Measurements from ENCODE around the gene PIBF1.
A peak's percentile ranks its signal among the peaks of the same experiment; 100 is the strongest.
"Not testable (repeated sequence)": the region's sequence is repeated elsewhere in the genome, so short reads cannot be mapped to it uniquely, and the experiment has no call there.

Gene PIBF1, protein sequence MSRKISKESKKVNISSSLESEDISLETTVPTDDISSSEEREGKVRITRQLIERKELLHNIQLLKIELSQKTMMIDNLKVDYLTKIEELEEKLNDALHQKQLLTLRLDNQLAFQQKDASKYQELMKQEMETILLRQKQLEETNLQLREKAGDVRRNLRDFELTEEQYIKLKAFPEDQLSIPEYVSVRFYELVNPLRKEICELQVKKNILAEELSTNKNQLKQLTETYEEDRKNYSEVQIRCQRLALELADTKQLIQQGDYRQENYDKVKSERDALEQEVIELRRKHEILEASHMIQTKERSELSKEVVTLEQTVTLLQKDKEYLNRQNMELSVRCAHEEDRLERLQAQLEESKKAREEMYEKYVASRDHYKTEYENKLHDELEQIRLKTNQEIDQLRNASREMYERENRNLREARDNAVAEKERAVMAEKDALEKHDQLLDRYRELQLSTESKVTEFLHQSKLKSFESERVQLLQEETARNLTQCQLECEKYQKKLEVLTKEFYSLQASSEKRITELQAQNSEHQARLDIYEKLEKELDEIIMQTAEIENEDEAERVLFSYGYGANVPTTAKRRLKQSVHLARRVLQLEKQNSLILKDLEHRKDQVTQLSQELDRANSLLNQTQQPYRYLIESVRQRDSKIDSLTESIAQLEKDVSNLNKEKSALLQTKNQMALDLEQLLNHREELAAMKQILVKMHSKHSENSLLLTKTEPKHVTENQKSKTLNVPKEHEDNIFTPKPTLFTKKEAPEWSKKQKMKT

DNA sequence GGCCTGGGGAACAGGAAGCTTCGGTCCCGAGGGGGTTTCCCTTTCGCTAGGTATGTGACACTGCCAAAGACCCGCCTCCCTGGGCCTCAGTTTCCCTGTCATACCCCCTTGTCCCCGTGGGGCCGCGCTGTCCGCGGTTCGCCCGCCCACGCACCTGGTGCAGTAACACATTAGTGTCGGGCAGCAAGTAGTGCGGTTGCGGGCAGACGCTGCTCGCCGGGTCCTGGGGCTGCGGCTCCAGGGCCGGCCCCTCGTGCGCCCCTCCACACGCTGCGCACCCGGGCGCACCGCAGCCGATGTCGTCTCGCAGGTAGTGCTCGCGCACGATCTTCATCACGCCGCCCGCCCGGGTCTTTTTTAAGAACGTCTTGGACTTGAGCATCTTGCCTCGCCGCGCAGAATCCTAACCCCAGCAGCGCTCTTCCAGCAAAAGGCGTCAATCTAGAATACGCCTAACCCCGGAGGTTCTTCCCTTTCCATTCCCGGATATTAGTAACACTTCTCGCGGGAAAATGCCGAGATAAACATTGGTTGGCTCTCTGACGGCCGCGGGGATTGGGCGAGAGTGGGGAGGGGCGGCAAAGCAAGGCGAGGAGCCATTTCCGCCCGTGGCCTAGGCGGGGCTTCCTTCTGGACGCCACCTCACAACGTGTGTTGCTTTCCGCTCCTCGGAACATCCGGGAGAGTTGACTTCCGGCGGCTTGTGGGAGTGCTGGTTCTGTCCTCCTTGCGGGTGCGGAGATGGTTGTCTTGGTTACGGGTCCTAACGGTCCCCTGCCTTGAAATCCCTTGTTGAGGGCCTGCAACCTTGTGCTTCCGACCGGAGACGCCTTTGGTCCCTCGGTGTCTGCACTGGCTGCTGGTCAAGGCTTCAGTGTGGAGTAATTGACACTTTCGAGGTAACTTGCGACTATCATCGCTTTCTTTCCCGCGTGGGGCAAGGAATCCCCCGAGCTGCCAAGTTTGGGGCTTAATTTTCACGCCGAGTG is at the start of gene PIBF1, which contains the start of gene DIS3:
PIBF1 (plus strand) TSS at position 683 of the 989 bp plus-strand sequence. CDS start 1,337 bp downstream, outside the sequence.
DIS3 (minus strand) TSS at position 450 of the 989 bp plus-strand sequence; CDS start at position 382, 68 bp downstream.
- peak; percentile 61 for DNase-seq

DNA sequence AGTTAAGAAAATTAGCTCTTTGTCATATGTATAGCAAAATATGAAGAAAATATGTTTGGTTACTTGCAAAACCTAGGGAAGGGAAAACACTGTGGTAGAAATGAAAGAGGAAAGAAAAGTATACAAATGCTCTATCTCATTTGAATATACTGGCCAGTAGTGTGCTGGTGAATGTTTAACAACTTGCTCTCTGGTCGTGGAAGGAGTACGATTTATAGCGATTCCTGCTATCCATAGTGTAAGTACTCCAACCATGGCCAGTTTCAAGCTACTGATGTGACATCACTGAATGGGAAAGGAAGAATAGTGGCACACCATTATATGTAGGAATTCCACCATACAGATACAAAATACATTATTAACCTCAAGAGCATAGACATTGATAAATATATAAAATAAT is 44.9 kb upstream of the PIBF1 start:
- DNase-seq = no peak

DNA sequence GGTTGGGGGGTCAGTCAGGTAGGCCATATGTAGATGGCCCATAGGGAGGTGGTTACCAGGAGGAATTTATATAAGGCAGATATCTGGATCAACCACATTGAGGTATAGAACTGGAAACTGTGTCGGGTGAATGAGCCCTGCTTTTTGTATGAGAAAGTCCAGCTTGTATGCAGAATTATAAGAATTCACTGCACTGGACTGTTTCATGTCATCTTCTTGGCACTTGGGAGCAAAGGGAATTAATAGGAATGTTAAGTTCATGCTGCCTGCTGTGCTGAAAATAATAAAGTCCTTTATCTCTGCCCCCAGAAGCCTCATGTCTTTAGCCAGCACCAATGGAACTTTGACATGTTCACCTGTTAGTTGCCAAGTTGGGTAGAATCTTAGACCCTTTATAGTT is 41.9 kb upstream of the PIBF1 start:
- DNase-seq = no peak

DNA sequence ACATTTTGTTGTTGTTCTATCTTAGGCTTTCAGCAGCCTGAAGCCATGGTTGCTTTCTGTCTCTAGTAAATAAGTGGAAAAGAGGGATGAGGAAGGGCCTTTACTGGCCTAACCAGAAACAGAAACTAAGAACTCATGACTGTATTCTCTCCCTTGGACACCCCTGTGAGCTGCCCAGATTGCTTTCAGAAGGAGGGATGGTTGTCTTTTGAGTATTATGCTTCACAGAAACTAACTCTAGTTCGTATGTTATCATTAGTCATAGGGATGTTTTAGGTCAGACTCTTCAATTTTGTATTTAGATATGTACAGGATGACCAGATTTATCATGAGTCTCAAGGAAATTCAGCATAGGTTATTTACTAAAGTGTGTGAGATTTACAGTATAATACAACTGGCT is 36.7 kb upstream of the PIBF1 start:
- DNase-seq = no peak

DNA sequence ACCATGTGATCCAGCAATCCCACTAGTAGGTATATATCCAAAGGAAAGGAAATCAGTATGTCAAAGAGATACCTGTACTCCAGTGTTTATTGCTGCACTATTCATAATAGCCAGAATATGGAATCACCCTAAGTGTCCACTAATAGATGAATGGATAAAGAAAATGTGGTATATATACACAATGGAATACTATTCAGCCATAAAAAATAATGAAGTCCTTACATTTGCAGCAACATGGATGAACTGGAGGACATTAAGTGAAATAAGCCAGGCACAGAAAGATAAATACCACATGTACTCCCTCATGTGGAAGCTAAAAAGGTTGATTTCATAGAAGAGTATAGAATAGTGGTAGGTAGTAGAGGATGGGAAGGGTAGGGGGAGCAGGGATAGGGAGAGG is 30.7 kb upstream of the PIBF1 start:
- DNase-seq = no peak

DNA sequence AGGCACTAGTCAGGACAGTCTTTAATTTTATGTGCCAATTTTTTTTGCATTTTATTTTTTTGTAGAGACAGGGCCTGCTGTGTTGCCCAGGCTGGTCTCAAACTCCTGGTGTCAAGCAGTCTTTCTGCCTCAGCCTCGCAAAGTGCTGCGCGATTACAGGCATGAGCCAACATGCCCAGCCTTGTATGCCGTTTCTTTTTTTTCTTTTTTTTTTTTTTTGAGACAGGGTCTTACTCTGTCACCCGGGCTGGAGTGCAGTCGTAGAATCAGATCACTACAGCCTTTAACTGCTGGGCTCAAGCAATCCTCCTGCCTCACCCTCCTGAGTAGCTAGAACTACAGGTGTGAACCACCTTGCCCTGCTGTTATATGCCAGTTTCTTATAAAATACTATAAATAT is 27.8 kb upstream of the PIBF1 start:
- no peak for DNase-seq

DNA sequence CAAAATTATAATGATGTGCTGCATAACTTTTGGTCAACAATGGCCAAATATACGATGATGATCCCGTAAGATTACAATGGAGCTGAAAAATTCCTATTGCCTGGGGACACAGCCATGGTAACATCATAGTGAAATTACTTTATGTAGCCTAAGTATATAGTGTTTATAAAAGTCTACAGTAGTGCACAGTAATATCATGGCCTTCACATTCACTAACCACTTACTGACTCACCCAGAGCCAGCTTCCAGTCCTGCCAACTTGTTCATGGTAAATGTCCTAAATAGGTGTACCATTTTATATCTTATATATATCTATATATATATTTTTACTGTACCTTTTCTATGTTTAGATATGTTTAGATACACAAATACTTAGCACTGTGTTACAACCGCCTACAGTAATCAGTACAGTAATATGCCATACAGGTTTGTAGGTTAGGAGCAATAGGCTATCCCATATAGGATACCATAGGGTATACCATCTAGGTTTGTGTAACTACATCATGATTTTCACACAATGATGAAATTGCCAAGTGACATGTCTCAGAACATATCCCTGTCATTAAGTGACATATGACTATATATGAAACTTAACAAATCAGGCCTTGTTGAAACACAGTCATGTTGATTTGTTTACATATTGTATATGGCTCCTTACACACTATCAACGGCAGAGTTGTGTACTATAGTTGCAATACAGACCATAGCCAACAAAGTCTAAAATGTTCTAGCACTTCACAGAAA is 24.0 kb upstream of the PIBF1 start:
- no peak for DNase-seq

DNA sequence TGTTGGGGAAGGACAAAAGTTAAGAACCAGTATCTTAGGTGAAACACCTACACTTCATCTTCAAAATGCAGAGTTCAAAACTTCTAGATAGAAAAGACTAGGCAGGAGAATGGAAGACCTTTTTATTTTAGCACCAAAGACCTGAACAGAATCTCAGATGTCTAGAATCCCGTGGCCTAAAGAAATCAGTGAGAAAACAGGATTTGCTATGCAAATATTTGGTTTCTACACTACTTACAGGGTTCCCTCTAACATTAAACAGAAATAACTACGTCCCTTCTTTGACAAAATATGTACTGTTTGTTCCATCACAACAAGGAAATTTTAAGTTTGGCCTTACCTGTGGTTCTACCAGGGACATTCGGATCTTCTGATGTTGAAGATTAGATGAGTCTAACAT is 21.7 kb upstream of the PIBF1 start:
- DNase-seq = no peak

DNA sequence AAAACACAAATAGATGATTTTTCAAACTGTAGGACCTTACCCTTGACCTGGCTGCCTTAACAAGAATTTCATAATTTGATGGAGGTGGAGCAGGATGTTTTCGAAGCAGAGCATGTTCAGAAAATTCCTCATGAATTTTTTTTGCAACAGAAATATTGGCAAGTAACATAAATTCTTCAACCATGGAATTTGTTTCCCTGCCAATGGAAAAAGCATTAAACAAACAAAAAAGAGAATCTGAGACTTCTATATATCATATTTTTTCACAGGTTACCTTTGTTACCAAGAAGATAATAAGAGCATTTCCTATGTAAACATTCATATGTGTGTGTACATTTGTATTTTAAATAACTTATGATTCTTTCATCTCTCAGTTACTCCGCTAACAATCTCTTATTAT is 18.5 kb upstream of the PIBF1 start:
- DNase-seq = no peak

DNA sequence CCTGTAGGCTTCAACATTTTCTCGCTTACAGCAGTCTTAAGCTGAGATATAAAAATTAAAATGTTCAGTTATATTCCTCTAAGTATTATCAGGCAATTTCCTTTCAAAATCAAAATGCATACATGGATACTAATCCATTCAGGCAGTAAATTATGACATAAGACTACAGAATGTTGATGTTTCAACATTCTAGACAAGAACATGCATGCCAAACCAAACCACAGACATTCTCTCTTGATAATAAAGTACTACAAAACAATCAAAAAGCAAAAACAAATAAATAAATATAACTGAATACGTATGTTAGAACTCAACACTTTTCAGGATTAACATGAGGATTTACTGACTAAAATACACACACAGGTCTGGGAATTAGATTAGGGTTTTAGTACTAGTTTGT is 7.9 kb upstream of the PIBF1 start:
- no peak for DNase-seq

DNA sequence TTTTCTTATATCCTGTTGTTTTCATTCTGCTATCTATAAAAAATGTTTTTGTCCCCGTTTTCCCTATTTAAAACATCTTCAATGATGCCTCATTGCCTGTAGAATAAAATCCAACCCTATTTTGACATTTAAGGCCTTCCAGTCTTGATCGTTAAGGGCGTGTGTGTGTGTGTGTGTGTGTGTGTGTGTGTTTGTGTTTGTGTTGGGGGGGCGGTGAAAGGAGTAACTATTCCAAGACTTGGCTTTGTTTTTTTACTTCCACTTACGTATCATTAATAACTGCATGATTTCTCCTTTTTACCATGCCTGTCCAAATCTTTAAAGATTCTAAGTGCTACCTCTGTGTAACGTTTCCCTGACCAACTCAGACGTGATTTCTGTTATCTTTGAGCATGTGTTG is 784 bp downstream of the PIBF1 start:
- DNase-seq = no peak

DNA sequence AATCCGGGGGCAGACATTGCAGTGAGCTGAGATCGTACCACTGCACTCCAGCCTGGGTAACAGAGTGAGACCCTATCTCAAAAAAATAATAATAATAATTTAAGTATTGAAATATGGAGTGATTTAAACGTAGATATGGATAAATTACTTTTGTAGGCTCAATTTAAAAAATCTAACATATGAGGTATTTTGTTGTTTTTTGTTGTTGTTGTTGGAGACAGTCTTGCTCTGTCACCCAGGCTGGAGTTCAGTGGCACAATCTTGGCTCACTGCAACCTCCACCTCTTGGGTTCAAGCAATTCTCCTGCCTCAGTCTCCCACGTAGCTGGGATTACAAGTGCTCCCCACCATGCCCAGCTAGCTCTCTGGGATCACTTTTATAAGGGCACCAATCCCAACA is 2.7 kb downstream of the PIBF1 start:
- DNase-seq = not testable (repeated sequence)

DNA sequence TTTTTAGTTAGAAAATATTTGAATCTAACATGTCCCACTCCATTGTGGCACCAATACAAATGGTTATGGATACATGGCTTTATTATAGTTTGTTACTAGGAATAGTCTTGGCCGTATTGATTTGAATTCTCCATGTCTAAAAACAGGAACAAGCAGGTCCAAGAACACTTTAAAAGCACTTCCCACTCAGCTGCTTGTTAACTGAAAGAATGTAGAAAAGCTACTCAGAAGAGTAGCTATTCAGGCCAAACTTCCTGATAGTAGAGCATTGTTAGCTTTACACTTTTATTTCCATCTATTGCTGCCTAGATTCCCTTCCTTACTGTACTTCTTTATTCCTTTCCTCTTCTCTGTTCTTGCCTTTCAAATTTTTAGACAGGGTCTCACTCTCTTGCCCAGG is 6.9 kb downstream of the PIBF1 start:
- no peak for DNase-seq

DNA sequence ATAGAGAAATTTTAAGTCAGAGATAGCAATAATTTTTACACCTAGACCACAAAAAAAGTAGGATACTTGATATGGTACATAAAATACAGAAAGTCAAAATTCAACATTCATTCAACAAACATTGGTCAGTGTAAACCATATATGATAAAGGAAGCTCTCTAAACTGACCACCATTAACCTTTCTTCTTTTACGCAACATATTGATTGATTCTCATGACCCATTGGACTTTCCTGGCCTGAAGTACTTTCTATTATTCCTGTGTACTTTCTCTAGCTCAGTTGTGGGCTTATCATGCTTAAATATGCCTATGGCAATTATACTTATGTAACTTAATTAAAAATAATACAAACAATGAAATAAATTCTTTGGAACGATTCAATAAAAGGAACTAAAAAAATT is 10.7 kb downstream of the PIBF1 start:
- DNase-seq = no peak

DNA sequence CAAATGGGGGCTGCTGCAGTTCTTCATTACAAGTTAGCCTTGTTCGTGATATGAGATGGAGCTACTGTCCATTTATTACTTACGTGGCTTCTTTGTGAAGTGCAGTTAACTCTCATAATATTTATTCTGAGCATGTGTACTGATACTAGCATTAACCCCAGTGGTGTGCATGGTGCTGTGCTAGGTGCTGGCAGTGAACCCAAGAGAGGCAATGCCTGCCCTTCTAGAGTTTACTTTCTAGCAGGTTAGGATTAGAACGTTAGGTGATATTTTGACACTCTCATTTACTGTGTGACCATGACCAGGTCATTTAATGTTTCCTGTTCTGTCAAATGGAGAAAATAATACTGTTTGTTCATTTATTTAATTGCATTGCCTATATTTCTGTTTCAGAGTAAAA is 16.9 kb downstream of the PIBF1 start:
- DNase-seq = no peak

DNA sequence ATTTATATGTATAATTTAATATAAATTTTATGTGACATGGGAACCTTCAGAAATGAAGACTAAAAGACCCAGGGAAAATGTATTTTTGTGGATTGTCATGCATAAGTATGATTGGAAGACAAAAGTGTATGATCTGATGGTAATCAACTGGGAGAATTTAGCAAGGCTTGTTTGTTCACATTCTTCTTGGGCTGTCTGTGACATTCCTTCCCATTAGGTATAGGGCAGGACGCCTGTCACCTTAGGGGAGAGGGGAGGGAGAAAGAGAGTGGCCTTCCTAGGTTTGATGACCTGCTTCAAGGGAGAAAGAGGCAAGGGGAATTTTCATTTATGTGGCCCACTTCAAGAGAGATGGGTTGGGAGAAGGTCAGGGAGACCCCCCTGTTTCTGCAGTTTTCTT is 22.4 kb downstream of the PIBF1 start:
- DNase-seq = no peak

DNA sequence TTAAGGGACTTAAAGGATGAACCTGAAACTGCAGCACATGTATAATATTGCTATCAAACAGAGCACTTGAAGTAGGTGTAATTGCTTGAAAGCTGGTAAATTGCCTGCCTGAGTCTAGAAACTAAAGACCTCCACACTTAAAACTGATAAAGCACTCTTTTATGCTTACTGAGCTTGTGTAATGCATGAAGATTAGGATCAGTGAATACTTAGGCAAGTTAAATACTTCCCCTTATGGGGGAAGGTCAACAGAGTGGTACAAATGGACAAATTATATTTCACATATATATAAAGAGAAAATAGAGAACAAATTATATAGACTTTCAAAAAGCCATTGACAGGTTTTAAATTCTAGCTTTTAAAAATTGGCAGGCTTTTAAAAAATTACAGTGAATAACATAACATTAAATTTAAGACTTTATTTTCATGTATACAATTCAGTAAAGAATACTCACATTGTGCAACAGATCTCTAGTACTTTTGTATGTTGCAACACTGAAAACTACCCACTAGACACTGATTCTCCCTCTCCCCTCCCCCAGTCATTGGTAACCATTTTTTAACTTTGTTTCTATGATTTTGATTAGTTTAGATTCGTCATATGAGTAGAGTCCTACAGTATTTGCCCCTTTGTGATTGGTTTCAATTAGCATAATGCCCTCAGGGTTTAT is 23.9 kb downstream of the PIBF1 start:
- DNase-seq = no peak

DNA sequence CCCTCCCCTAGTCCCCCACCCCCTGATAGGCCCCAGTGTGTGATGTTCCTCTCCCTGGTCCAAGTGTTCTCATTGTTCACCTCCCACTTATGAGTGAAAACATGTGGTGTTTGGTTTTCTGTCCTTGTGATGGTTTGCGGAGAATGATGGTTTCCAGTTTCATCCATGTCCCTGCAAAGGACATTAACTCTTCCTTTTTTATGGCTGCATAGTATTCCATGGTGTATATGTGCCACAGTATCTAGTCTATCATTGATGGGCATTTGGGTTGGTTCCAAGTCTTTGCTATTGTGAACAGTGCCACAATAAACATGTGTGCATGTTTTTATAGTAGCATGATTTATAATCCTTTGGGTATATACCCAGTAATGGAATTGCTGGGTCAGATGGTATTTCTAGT is 24.6 kb downstream of the PIBF1 start:
- DNase-seq = not testable (repeated sequence)

DNA sequence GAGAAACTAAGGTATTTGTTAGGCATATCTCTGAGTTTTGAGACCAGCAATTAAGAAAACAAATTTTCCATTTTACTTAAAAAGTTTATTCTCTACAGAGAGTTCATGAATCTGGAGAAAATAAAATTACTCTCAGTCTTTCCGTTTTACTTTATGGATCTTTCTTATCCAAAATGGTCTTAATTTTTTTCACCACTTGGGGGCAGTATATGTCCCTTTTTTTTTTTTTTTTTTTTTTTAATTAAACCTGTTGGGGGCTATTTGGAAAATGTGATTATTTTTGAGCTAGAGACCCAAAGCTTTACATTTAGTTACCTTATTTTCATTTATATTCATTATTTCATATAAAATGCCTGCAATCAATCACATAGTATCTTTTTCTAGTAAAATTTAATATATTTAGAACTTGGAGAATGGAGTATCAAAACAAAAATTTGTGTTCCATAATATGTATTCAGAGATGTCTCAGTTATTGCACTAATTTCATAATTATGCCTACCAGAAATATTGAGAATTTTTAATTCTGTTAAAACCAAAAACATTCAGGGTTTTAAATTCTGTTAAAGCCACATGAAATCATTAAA is 27.1 kb downstream of the PIBF1 start:
- DNase-seq = no peak

DNA sequence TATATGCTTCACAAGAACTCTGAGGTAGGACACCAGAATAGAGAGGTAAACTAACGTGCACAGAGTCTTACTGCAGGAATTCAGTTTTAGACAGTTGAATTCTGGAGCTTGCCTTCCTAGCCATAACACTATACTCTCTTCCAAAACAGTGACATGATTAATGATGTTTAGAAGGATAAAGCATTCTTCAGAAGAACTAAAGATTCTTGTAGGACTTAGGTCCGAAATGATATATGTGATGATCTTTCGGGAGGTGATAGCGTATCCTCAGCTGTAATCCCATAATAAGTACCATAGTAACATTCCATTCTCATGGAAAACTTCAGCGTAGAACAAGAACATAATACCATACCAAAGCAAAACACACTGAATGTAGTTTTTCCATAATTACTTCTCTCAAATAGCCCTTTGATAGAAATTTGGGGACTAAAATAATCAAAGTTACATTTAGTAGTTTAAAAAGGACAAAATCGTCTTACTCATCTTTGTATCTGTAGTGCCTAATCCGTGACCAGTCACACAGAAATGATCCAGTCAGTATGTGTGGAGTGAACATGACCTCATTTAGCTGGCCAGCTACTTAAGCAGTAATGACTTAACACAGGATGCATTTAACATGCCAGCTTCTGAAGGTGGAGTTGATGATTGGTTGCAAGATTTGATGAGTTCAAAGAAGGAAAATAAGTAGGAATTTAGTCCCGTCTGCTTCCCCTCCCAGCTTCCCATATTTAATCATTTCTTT is 38.4 kb downstream of the PIBF1 start:
- DNase-seq = no peak

DNA sequence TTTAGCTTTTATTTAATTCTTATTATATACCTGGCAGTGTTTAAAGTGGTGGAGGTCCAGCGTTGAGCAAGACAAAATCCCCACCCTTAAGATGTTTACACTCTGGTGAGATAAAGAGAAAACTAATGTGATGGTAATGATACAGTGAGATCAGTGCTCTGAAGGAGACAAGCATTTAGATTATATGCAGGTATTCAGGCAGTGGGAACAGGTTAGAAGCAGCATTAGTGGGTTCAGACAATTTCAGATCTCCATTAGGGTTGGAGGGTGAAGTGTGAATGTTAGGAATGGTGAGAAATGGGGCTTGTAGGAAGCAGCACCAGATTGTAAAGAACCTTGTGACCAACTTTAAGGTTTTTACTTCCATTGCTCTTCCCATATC is 39.0 kb downstream of the PIBF1 start:
- DNase-seq = no peak

Data from 8988T (cell line).